NCI-H128 (cell line): ENCODE data around the gene ZNF414.

Experiments
- DNase-seq: peaks from one replicate; lab custom pipeline; 2025; ENCODE audit not compliant: unreplicated experiment; lab: John Stamatoyannopoulos, UW

The ZNF414 gene

GRCh38 chr19:8491574-8491973 lies 22.4 kb downstream of the ZNF414 start:
- DNase-seq = no peak

GRCh38 chr19:8490873-8491272 lies 23.1 kb downstream of the ZNF414 start:
- no peak for DNase-seq

- no peak for DNase-seq
These were observed 23.6 kb downstream of the ZNF414 start for GRCh38 chr19:8490395-8490760.

DNA sequence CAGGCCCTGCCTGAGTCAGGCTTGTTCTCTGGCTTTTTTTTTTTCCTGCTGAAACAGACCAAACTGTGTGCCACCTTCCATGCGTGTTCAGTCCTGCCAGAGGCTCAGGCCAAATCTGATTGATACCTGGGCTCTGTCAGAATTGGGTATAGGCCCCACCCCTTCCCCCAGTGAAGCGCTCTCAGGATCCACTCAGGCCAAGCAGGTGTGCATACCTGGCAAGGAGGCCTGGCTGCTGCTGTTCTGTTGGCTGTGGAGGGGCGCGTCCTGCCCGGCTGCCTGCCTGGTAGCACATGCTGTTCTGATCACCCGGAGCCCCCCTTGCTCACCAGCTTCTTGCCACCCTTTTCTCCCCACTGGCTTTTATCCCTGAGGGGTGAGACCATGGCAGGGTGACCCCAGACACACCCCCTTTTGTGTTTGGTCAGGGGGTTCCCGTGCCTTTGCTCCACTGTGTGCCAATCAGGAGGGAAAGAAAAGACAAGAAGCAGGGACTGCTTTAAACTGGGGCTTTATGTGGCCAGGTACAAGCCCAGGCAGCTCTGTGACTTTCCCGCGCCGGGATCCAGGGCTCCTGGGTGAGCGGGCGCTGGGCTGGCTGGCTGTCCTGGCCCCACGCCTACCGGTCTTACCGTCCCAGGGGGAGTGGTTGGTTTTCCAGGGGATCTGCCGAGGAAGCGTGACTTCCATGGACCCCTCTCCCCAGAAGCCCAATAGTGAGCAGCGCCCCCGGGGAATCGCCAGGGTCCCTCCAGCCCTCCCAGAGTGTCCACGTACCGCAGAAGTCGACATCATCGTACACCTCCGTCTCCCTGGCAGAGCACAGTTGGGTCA lies 24.2 kb downstream of the ZNF414 start:
- no peak for DNase-seq

- DNase-seq = no peak
These were observed 25.6 kb downstream of the ZNF414 start for GRCh38 chr19:8488365-8488764.

- DNase-seq = no peak
These were observed 26.7 kb downstream of the ZNF414 start for GRCh38 chr19:8487137-8487851.

GRCh38 chr19:8486661-8487136 lies 27.3 kb downstream of the ZNF414 start:
- DNase-seq = no peak

GRCh38 chr19:8485561-8486371 lies 28.2 kb downstream of the ZNF414 start:
- DNase-seq = no peak

DNA sequence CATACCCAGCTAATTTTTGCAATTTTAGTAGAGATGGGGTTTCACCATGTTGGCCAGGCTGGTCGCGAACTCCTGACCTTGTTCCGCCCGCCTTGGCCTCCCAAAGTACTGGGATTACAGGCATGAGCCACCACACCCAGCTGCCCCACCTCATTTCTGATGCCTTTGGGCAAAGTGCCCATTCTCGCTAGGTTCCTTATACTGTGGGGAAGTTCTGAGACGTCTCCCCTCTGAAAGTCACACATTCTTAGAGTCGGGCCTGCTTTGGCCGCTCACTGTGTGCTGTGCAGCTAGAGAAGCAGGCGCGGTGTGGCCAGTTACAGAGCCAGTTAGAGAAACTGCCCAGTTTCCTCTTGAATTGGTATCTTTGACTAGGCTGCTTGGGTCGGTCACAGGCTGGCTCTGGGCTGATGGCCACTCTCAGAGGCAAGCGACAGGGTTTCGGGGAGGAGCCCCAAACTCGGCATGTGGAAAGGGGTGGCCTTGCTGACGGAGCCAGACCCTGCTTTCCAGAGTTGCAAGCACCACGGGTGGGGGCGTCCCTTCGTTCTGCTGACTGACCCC lies 29.6 kb downstream of the ZNF414 start:
- no peak for DNase-seq

GRCh38 chr19:8483165-8483564 lies 30.8 kb downstream of the ZNF414 start:
- DNase-seq = no peak

DNA sequence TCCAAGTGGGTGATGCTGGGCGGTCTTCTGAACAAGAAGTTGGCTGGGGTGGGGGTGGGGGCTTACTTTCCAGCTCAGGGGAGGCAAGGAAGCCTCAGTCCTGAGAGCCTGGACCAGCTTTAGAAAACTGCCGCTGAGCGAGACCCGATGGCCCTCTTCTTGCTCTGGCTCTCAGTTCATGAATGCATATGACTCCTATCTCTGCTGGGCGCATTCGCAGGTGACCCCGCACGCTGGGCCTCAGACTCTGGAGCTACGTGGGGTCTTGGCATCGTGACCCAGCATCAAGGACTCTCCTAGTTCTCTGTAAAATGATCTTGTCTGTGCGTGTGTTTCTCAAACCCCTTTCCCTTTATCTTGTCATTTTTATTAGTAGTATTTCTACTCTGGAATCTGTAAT lies 31.3 kb downstream of the ZNF414 start:
- no peak for DNase-seq

DNA sequence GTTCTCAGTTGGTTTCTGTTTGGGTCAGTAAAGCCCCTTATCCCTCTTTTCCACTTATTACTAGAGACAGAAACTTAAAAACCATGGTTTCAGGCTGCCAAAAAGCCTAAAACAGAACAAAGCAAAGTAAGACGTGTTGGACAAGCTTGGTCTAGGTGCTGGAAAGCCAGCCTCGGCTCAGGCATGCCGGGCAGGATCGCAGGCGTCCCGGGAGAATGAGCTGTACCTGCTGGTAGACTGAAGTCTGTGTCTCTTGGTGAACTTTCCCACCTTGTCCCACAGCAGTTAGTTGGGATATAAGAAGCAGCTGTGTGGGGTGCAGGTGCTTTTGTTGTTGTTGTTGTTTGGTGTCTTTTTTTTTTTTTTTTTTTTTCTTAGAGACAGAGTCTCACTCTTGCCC lies 32.4 kb downstream of the ZNF414 start:
- DNase-seq = no peak

DNA sequence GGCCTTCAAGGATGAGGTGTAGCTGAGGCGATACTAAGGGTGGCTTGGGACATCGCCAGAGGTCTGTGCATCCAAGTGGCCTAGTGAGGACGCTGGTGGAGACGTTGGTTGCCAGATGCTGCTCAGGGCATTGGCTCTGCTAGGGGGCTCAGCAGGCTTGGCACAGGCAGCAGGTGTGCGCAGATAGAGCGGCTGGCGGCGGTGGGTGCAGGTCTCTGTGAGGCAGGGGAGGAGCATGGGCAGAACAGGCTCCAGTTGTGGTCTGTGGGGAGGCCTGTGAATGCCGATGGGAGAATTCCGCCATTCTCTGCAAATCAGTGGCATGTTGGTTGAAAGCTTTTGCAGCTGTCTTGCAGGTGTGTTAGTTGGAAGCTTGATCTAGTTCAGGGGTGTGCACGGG lies 32.8 kb downstream of the ZNF414 start:
- DNase-seq = no peak

- no peak for DNase-seq
These were observed 35.4 kb downstream of the ZNF414 start for GRCh38 chr19:8478598-8478997.

- no peak for DNase-seq
These were observed 36.1 kb downstream of the ZNF414 start for GRCh38 chr19:8477889-8478288.

- DNase-seq = no peak
These were observed 37.4 kb downstream of the ZNF414 start for GRCh38 chr19:8476524-8476923.

DNA sequence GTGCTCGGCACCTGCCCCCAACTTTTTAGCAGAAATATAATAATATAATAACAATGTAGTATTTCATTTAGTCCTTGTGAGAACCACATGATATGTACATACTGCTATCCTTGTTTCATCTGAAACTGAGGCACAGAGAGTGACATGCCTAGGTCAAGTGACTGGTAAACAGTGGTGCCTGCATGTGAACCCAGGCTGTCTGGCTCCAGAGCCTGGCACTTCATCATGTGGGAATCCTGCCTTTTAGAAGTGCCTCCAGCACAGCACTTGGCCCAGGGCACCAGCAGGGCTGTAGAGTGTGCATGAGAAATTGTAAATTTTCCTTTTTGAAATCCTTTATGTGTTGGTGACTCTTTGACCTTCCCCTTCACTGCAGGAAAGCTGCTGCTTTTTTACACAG lies 39.0 kb downstream of the ZNF414 start:
- no peak for DNase-seq

DNA sequence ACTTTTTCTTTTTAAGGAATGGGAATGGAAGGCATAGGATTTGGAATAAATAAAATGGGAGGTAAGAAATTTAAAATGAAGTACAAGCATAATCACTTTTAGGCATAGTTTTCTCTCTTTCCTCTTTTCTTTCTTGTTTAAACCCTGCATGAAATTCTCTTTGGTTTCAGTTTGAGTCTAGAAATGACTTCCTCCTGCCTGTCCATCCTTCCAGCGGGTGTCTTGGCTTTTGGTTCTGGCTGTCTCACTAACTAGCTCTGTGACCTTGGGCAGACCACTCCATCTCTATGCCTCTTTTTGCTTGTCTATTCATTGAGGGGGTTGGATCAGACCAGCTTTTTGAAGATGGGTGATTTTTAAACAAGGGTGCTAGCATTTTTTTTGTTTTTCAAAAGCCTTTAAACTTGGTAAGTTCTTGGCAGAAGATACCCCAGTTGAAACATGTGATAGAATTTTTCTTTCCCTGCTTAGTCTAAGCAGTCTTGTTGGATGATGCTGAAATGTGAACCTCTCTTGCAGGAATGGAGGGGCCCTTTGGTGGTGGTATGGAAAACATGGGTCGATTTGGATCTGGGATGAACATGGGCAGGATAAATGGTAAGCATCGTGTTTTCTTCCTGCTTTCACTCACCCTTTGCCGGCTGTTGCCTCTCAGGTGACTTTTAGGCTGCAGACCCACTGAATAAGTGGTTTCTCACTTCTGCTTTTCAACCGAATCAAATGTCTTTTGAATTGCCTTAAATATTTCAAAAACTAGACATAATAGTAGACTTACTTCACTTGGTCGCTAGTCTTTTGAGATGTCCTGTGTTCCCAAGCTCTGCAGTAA lies 40.1 kb downstream of the ZNF414 start:
- DNase-seq = no peak

- DNase-seq = no peak
These were observed 44.2 kb downstream of the ZNF414 start for GRCh38 chr19:8469613-8470368.
